HUES48 (cell line): ENCODE measurements around the gene ODF4.
"Not testable (repeated sequence)": the region's sequence is repeated elsewhere in the genome, so short reads cannot be mapped to it uniquely, and the experiment has no call there.

Experiments used
- H3K27ac ChIP-seq: one replicate; pipeline ENCODE4 v1.7.0; 2013; ENCODE audit warnings: low read depth, low read length, inconsistent platforms
- H3K27me3 ChIP-seq: 2 replicates; pipeline ENCODE4 v1.6.1; 2013; ENCODE audit warnings: mild to moderate bottlenecking, low read length; ENCODE audit not compliant: control insufficient read depth, insufficient read depth
- H3K36me3 ChIP-seq: 2 replicates; pipeline ENCODE4 v1.6.1; 2013; ENCODE audit warnings: low read length; ENCODE audit not compliant: control insufficient read depth, insufficient read depth
- H3K4me1 ChIP-seq: 2 replicates; pipeline ENCODE4 v1.6.1; 2013; ENCODE audit warnings: mild to moderate bottlenecking, low read length; ENCODE audit not compliant: control insufficient read depth, insufficient read depth
- H3K4me3 ChIP-seq: 2 replicates; pipeline ENCODE4 v1.5.1; 2013; ENCODE audit warnings: mild to moderate bottlenecking, low read depth, low read length
- H3K9ac ChIP-seq: 2 replicates; pipeline ENCODE4 v1.6.1; 2013; ENCODE audit warnings: mild to moderate bottlenecking, low read depth, low read length, moderate library complexity
- H3K9me3 ChIP-seq: 2 replicates; pipeline ENCODE4 v1.6.1; 2013; ENCODE audit warnings: low read length; ENCODE audit not compliant: control insufficient read depth, insufficient read depth

The ODF4 gene

DNA sequence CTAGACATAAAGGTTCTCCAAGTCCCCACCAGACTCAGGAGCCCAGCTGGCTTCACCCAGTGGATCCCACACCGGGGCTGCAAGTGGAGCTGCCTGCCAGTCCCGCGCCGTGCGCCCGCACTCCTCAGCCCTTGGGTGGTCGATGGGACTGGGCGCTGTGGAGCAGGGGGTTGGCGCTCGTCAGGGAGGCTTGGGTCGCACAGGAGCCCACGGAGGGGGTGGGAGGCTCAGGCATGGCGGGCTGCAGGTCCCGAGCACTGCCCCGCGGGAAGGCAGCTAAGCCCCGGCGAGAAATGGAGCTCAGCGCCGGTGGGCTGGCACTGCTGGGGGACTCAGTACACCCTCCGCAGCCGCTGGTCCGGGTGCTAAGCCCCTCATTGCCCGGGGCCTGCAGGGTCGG is 7.4 kb downstream of the ODF4 start:
- not testable (repeated sequence) for H3K4me3 ChIP-seq, H3K9me3 ChIP-seq, H3K9ac ChIP-seq

DNA sequence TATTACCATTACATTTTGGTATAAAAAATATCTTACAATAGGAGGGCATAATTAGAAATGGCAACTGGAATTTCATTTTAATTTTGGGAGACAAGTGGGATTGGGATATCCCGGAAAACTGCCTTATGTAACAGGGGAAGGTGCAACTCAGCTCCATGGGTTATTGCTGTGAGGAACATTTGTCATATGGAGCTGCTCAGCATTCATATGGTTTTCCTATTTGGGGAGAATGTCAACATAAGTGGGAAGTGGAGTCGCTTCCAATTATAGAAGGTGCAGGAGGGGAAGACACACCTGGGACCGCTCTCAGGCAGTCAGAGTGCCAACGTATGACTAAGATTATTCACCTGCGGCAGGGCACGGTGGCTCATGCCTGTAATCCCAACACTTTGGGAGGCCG is 10.7 kb downstream of the ODF4 start:
- H3K9ac ChIP-seq = no peak overlapping the region
- H3K27ac ChIP-seq = no peak overlapping the region
- H3K4me3 ChIP-seq = no peak overlapping the region
- no peaks in the 10 kb centered on the region for H3K4me1 ChIP-seq
- H3K9me3 ChIP-seq = no peaks in the 10 kb centered on the region
- no peaks in the 10 kb centered on the region for H3K36me3 ChIP-seq
- no peaks in the 10 kb centered on the region for H3K27me3 ChIP-seq

More for the DNA sequence above, 7.4 kb downstream of the ODF4 start:
- not testable (repeated sequence) for H3K36me3 ChIP-seq, H3K4me1 ChIP-seq, H3K27me3 ChIP-seq, H3K27ac ChIP-seq

DNA sequence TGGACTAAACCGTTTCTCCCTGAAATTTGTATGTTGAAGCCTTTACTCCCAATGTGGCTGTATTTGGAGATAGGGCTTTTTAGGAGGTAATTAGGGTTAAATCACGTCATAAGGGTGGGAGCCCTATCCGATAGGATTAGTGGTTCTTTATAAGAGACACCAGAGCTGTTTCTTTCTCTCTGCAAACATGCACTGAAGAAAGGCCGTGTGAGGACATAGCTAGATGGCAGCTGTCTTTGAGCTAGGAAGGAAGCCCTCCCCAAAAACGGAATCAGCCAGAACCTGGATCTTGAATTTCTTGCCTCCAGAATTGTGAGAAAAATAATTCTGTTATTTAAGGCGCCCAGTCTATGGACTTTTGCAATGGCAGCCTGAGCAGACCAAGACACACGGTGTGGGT is 14.1 kb downstream of the ODF4 start:
- Histone ChIP-seq H3K27me3 (no peaks in the 10 kb centered on the region), H3K4me1 (no peaks in the 10 kb centered on the region), H3K4me3 (no peak overlapping the region), H3K36me3 (no peaks in the 10 kb centered on the region), H3K9me3 (no peaks in the 10 kb centered on the region), H3K27ac (no peak overlapping the region), H3K9ac (no peak overlapping the region)

- Histone ChIP-seq H3K36me3 (no peaks in the 10 kb centered on the region), H3K9me3 (no peaks in the 10 kb centered on the region), H3K27me3 (no peaks in the 10 kb centered on the region), H3K4me1 (peaks cover under 1% of the 10 kb centered on the region; the same call in 1 of the 2 replicates), H3K27ac (no peak overlapping the region), H3K9ac (no peak overlapping the region), H3K4me3 (no peak overlapping the region)
These were observed 14.6 kb downstream of the ODF4 start for GRCh38 chr17:8354236-8354635.

DNA sequence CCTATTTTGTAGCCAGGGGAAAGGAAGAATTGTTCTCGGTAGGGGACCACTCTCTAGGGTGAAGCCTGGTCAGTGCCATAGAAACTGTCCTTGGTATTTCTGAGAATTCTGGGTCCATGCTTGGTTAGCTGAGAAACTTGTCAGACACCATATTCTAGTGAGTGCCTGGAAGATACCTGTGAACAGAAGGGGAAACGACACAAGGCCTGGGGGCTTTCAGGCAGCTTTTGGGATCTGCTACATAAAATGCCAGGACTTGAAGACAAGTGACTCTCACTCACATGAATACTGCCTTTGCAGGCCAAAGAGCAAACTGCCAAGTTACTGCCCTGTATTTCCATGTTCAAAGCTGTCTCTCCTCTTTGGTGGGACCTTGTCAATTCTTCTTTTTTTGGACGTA is 18.3 kb downstream of the ODF4 start:
- Histone ChIP-seq H3K27ac (no peak overlapping the region), H3K9ac (no peak overlapping the region), H3K27me3 (no peaks in the 10 kb centered on the region), H3K36me3 (no peaks in the 10 kb centered on the region), H3K4me1 (peaks cover 20% of the 10 kb centered on the region), H3K4me3 (no peak overlapping the region), H3K9me3 (no peaks in the 10 kb centered on the region)

DNA sequence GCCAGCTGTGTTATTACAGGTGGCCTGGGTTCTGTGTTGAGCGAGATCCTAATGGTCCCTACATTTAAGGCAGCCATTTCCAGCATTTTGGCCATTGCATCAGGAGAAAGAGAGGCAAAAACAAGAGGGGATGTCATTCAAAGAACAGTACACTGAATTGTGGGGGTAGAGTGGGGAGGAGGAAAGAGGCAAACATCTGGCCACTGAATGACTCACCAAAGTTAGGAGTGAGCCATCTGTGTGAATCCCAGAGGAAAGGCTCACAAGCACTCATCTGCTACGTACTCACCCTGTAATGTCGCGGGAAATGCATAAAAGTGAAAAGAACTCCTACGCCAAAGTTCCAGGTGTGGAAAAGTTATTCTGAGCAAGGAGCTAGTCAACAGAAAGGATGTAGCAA is 20.1 kb downstream of the ODF4 start:
- Histone ChIP-seq H3K4me1 (peaks cover 20% of the 10 kb centered on the region), H3K27ac (peak overlapping the region; percentile 82), H3K27me3 (no peaks in the 10 kb centered on the region), H3K4me3 (no peak overlapping the region), H3K9ac (no peak overlapping the region), H3K36me3 (no peaks in the 10 kb centered on the region), H3K9me3 (no peaks in the 10 kb centered on the region)

DNA sequence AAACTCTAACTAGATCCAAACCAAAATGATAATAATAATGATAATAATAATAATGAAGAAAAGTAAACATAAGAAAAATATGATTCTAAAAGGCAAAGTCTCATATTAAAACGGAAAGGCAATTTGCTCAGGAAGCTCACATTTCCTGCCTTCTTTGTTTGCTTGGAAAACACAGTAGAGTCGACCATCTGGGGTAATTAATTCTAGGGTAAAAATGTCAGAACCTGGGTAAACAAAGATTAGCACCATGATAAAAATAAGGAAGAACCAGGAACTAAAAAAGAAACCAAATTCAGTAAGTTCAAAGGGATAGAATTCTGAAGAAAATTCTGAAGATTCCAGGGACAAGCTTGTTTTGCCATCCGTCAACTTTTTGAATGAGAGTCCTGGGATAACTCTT is 20.6 kb downstream of the ODF4 start:
- Histone ChIP-seq H3K4me3 (no peak overlapping the region), H3K9ac (no peak overlapping the region), H3K27ac (peak overlapping the region; percentile 82)

DNA sequence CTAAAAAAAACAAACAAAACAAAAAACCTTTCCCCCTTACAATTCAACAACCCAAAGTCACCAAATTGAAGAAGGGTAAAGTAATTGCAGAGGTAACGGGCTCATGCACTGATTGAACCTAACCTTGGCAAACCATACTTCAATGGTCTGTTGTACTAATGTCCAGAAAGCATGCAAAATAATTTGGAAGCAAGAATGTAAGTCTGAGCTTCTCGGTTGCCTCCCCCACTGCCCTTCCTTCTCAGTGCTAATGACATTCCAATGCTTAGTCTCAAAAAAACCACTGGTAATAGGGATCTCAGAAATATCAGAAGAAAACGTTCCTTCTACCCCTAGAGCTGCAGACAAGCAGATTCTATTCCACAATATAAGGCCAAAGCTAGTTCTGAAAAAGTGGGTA is 21.1 kb downstream of the ODF4 start:
- Histone ChIP-seq H3K36me3 (no peaks in the 10 kb centered on the region), H3K27ac (peak overlapping the region; percentile 82), H3K4me3 (no peak overlapping the region), H3K4me1 (peaks cover 20% of the 10 kb centered on the region), H3K27me3 (no peaks in the 10 kb centered on the region), H3K9me3 (no peaks in the 10 kb centered on the region), H3K9ac (no peak overlapping the region)

More for the DNA sequence above, 20.6 kb downstream of the ODF4 start:
- H3K27me3 ChIP-seq = no peaks in the 10 kb centered on the region
- peaks cover 20% of the 10 kb centered on the region for H3K4me1 ChIP-seq
- no peaks in the 10 kb centered on the region for H3K9me3 ChIP-seq
- no peaks in the 10 kb centered on the region for H3K36me3 ChIP-seq

DNA sequence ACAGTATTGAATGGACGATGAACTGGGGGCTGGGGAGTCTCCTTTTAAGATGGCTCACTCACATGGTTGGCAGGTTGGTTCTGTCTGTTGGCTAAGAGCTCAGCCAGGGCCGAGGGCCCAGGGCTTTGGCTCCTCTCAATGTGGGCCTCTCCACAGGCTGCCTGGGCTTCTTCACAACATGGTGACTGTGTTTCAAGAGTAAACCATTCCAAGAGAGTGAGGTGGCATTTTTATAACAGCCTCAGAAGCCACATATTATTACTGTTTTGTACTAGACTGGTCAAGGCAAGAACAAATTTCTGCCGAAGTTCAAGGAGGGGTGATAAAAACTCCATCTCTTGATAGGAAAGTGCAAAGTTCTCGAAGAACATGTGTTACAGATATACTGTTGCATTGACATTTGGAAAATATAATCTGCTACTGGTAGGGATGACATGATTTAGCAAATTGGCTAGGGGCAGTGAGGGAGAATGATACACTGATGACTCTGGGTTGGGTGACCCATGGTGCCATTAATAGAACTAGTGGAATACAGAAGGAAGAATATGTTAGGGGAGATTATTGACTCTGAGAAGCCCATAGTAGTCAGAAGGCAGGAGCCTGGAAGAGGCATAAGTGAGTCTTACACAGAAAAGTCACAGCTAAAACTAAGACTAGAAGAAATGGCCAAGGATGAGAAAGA is 23.2 kb downstream of the ODF4 start:
- no peaks in the 10 kb centered on the region for H3K27me3 ChIP-seq
- no peak overlapping the region for H3K4me3 ChIP-seq
- H3K36me3 ChIP-seq = no peaks in the 10 kb centered on the region
- H3K9me3 ChIP-seq = no peaks in the 10 kb centered on the region
- no peak overlapping the region for H3K27ac ChIP-seq
- H3K4me1 ChIP-seq = peaks cover 20% of the 10 kb centered on the region
- no peak overlapping the region for H3K9ac ChIP-seq

DNA sequence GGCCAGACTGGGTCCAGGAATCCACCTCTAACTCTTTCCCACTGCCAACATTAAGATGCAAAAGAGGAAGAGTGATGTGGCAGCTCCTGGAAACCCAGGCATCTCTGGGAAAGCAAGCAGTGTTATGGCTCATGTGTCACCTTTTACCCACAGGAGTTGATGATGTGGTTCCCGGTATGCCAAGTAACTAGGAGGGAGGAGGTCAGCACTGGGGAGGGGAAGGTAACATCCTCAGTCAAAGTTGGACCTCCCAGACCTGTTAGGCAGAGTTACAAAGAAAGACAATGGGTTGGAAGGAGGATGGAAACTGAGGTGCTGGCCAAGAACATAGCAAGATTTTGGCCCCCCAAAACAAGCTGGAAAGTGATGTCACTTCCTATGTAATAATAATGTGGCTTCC is 25.5 kb downstream of the ODF4 start:
- H3K9me3 ChIP-seq = no peaks in the 10 kb centered on the region
- no peaks in the 10 kb centered on the region for H3K27me3 ChIP-seq
- H3K9ac ChIP-seq = no peak overlapping the region
- H3K4me3 ChIP-seq = no peak overlapping the region
- peaks cover 20% of the 10 kb centered on the region for H3K36me3 ChIP-seq
- H3K4me1 ChIP-seq = peaks cover 10% of the 10 kb centered on the region; the same call in 1 of the 2 replicates
- no peak overlapping the region for H3K27ac ChIP-seq

- Histone ChIP-seq H3K36me3 (peaks cover 23% of the 10 kb centered on the region), H3K4me1 (no peaks in the 10 kb centered on the region), H3K4me3 (no peak overlapping the region), H3K27me3 (no peaks in the 10 kb centered on the region), H3K27ac (no peak overlapping the region), H3K9me3 (no peaks in the 10 kb centered on the region), H3K9ac (no peak overlapping the region)
These were observed 26.6 kb downstream of the ODF4 start for GRCh38 chr17:8366231-8366630.
